ENCODE measurements around the gene DPM2. TPM values are rescaled to one million over a fixed set of nuclear protein-coding genes. Genes with fewer than 3 reads are reported as not detected.
A peak's percentile ranks its signal among the peaks of the same experiment; 100 is the strongest.

The DPM2 gene
- total RNA-seq, 1 experiment from 2014 or later = 41.5 TPM

GRCh38 chr9:127903557-127904475 is 33.8 kb downstream of the DPM2 start:
- ChIA-PET CTCF (interaction anchor here (0.6 to 0.7 kb wide), 2 partner anchors 18 to 250 kb away, joined by 3 read pairs; no protein-coding TSS in a partner anchor), POLR2A (interaction anchor here (0.6 to 0.7 kb wide), 2 partner anchors 9 to 13 kb away, joined by 3 to 4 read pairs; partner anchors contain the start of gene ST6GALNAC4)
- H3K27ac Mint-ChIP-seq (ENCODE audit: low read depth, unreplicated experiment) = no peak overlapping the region
- no peaks in the 10 kb centered on the region for H3K27me3 Mint-ChIP-seq (ENCODE audit: insufficient read depth, unreplicated experiment)
- no peak overlapping the region for H3K4me3 Mint-ChIP-seq (ENCODE audit: unreplicated experiment)
- DNase-seq (ENCODE audit: unreplicated experiment) = no peak
- BruUV-seq (replicated peaks) = no TSS peak
- TF ChIP-seq CTCF (IDR thresholded peaks at IDR 0.05; ENCODE audit: unreplicated experiment) = no peak
- H3K36me3 Mint-ChIP-seq (ENCODE audit: insufficient read depth, unreplicated experiment) = peaks cover 10% of the 10 kb centered on the region
- H3K9me3 Mint-ChIP-seq (ENCODE audit: unreplicated experiment) = no peaks in the 10 kb centered on the region
- intact Hi-C loops (cut with micrococcal nuclease) = no loop called here
- H3K4me1 Mint-ChIP-seq (ENCODE audit: insufficient read depth, unreplicated experiment) = peaks cover 6% of the 10 kb centered on the region

- ChIA-PET POLR2A (interaction anchor here (0.7 to 3.2 kb wide), 13 partner anchors 10 to 291 kb away, joined by 3 to 35 read pairs (median 4); partner anchors contain the start of genes AK1, CDK9, ST6GALNAC4 and TOR2A), CTCF (interaction anchor here (0.5 to 1.3 kb wide), 7 partner anchors 11 to 279 kb away, joined by 3 to 4 read pairs (median 3); no protein-coding TSS in a partner anchor)
- no peak for TF ChIP-seq CTCF (IDR thresholded peaks at IDR 0.05; ENCODE audit: unreplicated experiment)
- Mint-ChIP-seq H3K4me1 (ENCODE audit: insufficient read depth, unreplicated experiment) (peaks cover 9% of the 10 kb centered on the region), H3K4me3 (ENCODE audit: unreplicated experiment) (peak within 1 kb of the TSS; percentile 77), H3K27ac (ENCODE audit: low read depth, unreplicated experiment) (peak within 1 kb of the TSS; percentile 80), H3K9me3 (ENCODE audit: unreplicated experiment) (no peaks in the 10 kb centered on the region), H3K36me3 (ENCODE audit: insufficient read depth, unreplicated experiment) (peaks cover 13% of the 10 kb centered on the region), H3K27me3 (ENCODE audit: insufficient read depth, unreplicated experiment) (no peaks in the 10 kb centered on the region)
- BruUV-seq (replicated peaks) = no TSS peak
- intact Hi-C loops (cut with micrococcal nuclease) = no loop called here
- DNase-seq (ENCODE audit: unreplicated experiment) = peak; percentile 68
Observed at GRCh38 chr9:127899128-127899943, 38.3 kb downstream of the DPM2 start, which contains the start of gene ST6GALNAC6. ST6GALNAC6 (minus strand) TSS chr9:127899603; CDS start chr9:127897981, 1,622 bp downstream.

- CTCF ChIA-PET = interaction anchor here (0.7 kb wide), 1 partner anchor 16 kb away, joined by 3 read pairs; no protein-coding TSS in a partner anchor
- BruUV-seq (replicated peaks) = no TSS peak
- no peaks in the 10 kb centered on the region for H3K27me3 Mint-ChIP-seq (ENCODE audit: insufficient read depth, unreplicated experiment)
Observed at GRCh38 chr9:127898433-127899127, 39.1 kb downstream of the DPM2 start.

More at GRCh38 chr9:127898433-127899127, 39.1 kb downstream of the DPM2 start:
- no peak for TF ChIP-seq CTCF (IDR thresholded peaks at IDR 0.05; ENCODE audit: unreplicated experiment)
- intact Hi-C loops (cut with micrococcal nuclease) = no loop called here
- peaks cover 20% of the 10 kb centered on the region for H3K36me3 Mint-ChIP-seq (ENCODE audit: insufficient read depth, unreplicated experiment)
- peaks cover 9% of the 10 kb centered on the region for H3K4me1 Mint-ChIP-seq (ENCODE audit: insufficient read depth, unreplicated experiment)
- peak; percentile 66 for DNase-seq (ENCODE audit: unreplicated experiment)
- no peaks in the 10 kb centered on the region for H3K9me3 Mint-ChIP-seq (ENCODE audit: unreplicated experiment)
- peak overlapping the region; percentile 80 for H3K27ac Mint-ChIP-seq (ENCODE audit: low read depth, unreplicated experiment)
- POLR2A ChIA-PET = interaction anchor here (0.7 to 3.2 kb wide), 12 partner anchors 9 to 290 kb away, joined by 3 to 35 read pairs (median 4); partner anchors contain the start of genes CDK9, ST6GALNAC4 and TOR2A
- peak overlapping the region; percentile 77 for H3K4me3 Mint-ChIP-seq (ENCODE audit: unreplicated experiment)

Measured in MCF 10A (cell line).